Measurements from ENCODE around the gene GID8. TPM values are rescaled to one million over a fixed set of nuclear protein-coding genes. Genes with fewer than 3 reads are reported as not detected.
"Not testable (repeated sequence)": the region's sequence is repeated elsewhere in the genome, so short reads cannot be mapped to it uniquely, and the experiment has no call there.

GID8 gene
- total and polyA plus RNA-seq, 7 experiments from 2014 or later: 19.6 to 48.0 (median 34.8) TPM

DNA sequence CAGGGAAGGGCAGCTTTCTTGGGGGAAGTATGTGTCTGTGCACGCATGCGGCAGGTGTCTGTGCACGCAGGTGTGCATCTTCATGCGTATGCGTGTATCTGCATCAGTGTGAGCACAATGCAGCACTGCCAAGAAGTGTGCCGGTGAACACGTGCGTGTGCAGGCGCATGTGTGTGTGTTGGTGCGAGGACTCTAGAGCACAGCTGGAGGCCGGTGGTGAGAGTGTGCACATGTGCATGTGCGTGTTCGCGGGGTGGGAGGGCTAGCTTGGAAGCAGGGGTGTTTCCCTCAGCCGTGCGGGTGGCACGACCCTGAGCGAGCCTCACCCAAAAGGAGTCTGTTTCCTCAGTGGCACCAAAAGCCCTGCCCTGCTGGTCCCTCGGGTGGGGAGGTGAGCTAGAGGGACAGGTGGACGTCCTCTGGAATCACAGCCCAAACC, 22.1 kb downstream of the GID8 start:
- H3K9me3 Mint-ChIP-seq: no peaks in the 10 kb centered on the region
- H3K36me3 Mint-ChIP-seq: no peaks in the 10 kb centered on the region
- H3K4me3 Mint-ChIP-seq: peak overlapping the region in 1 of 10 donors; percentile 53
- peak overlapping the region in 3 of 9 donors; percentile 17 to 67 (median 34) for H3K27ac Mint-ChIP-seq
- DNase-seq (no peak), ATAC-seq (no peak)
- ChIA-PET POLR2A (interaction anchor here (1.1 kb wide), 1 partner anchor 11 kb away, joined by 3 read pairs; no protein-coding TSS in a partner anchor), CTCF (no interaction called here)
- peaks cover 0 to 14% (median 11%) of the 10 kb centered on the region in 7 donors for H3K4me1 Mint-ChIP-seq
- intact Hi-C loops (cut with micrococcal nuclease): loop anchor here in 1 of 2 donors (10.0 kb wide), 1 partner anchor 145 kb away; no protein-coding TSS in a partner anchor
- no peaks in the 10 kb centered on the region for H3K36me3 ChIP-seq (ENCODE audit: control insufficient read depth in 2 of 3, insufficient read depth in 3 of 3, low read length in 3 of 3)
- no peaks in the 10 kb centered on the region for H3K9me3 ChIP-seq (ENCODE audit: control insufficient read depth in 2 of 3, low read length in 3 of 3)
- H3K27ac ChIP-seq (ENCODE audit: low read depth, low read length): no peak overlapping the region
- H3K27me3 ChIP-seq (ENCODE audit: control insufficient read depth in 2 of 2, insufficient read depth in 2 of 2, low read length in 2 of 2): no peaks in the 10 kb centered on the region
- H3K27me3 Mint-ChIP-seq: no peaks in the 10 kb centered on the region
- H3K4me1 ChIP-seq (ENCODE audit: control insufficient read depth in 2 of 2, insufficient read depth in 2 of 2, low read length in 2 of 2): no peaks in the 10 kb centered on the region
- H3K4me3 ChIP-seq (ENCODE audit: low read length): no peak overlapping the region

DNA sequence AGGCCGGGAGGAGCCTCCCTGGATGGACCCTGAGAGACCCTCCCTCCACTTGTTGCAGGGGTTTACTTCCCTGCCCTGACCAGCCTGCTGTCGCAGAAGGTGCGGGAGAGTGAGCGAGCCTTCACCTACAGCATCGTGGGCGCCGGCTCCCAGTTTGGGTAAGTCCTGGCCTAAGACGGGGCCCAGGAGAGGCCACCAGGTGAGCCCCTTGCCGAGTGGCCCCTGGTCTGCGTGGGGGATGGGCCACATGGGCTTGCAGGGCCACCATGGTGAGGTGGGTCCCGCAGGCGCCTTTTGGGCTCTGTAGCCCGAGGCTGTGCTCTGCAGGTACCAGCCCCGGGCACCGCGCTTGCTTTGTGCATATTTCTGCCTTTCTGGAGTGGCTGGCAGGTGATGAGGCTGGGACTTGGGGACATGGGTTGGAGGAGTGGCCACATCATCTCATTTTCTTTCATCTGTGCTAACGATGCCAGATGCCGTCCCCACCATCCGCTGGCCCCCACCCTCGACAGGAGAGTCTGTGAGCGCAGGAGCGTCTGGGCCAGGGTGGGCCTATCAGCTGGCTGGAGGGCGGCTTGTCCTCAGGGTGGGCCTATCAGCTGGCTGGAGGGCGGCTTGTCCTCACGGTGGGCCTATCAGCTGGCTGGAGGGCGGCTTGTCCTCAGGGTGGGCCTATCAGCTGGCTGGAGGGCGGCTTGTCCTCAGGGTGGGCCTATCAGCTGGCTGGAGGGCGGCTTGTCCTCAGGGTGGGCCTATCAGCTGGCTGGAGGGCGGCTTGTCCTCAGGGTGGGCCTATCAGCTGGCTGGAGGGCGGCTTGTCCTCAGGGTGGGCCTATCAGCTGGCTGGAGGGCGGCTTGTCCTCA, 22.7 kb downstream of the GID8 start:
- ATAC-seq; DNase-seq; intact Hi-C loops (cut with micrococcal nuclease); H3K27me3 ChIP-seq (ENCODE audit: control insufficient read depth in 2 of 2, insufficient read depth in 2 of 2, low read length in 2 of 2); H3K9me3 Mint-ChIP-seq; H3K27ac Mint-ChIP-seq; H3K4me1 ChIP-seq (ENCODE audit: control insufficient read depth in 2 of 2, insufficient read depth in 2 of 2, low read length in 2 of 2); H3K27ac ChIP-seq (ENCODE audit: low read depth, low read length); H3K9me3 ChIP-seq (ENCODE audit: control insufficient read depth in 2 of 3, low read length in 3 of 3); H3K27me3 Mint-ChIP-seq; H3K36me3 ChIP-seq (ENCODE audit: control insufficient read depth in 2 of 3, insufficient read depth in 3 of 3, low read length in 3 of 3); H3K4me3 Mint-ChIP-seq; CTCF ChIA-PET; H3K4me3 ChIP-seq (ENCODE audit: low read length); H3K36me3 Mint-ChIP-seq: not testable (repeated sequence)
- peaks cover 0 to 15% (median 11%) of the 10 kb centered on the region in 7 donors for H3K4me1 Mint-ChIP-seq
- POLR2A ChIA-PET: interaction anchor here (1.1 kb wide), 1 partner anchor 10 kb away, joined by 3 read pairs; no protein-coding TSS in a partner anchor

DNA sequence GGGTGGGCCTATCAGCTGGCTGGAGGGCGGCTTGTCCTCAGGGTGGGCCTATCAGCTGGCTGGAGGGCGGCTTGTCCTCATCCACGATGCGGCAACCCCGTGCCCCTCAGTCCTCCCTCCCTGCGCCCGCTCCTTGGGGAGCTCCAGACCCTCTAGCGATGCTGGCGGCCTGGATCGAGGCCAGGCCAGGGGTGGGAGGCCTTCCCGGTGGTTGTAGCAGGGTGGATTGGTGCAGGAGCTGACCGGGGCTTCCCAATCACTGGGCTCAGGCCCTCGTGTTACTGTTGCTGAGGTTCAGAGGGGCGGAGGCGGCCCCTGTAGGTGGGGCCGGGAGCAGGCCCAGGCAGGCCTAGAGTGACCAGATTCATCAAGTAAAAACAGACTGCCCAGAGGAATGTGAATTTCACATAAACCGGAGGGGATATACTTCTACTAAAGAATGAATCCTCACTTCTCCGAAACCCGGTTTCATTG, 23.4 kb downstream of the GID8 start:
- no peak for ATAC-seq
- H3K4me3 ChIP-seq (ENCODE audit: low read length): no peak overlapping the region
- no peaks in the 10 kb centered on the region for H3K9me3 ChIP-seq (ENCODE audit: control insufficient read depth in 2 of 3, low read length in 3 of 3)
- no peaks in the 10 kb centered on the region for H3K36me3 Mint-ChIP-seq
- DNase-seq: no peak
- peaks cover 0 to 14% (median 11%) of the 10 kb centered on the region in 7 donors for H3K4me1 Mint-ChIP-seq
- H3K27me3 Mint-ChIP-seq: no peaks in the 10 kb centered on the region
- no peaks in the 10 kb centered on the region for H3K27me3 ChIP-seq (ENCODE audit: control insufficient read depth in 2 of 2, insufficient read depth in 2 of 2, low read length in 2 of 2)
- CTCF ChIA-PET: no interaction called here
- H3K27ac Mint-ChIP-seq: no peak overlapping the region
- no peaks in the 10 kb centered on the region for H3K4me1 ChIP-seq (ENCODE audit: control insufficient read depth in 2 of 2, insufficient read depth in 2 of 2, low read length in 2 of 2)
- intact Hi-C loops (cut with micrococcal nuclease): no loop called here
- no peaks in the 10 kb centered on the region for H3K36me3 ChIP-seq (ENCODE audit: control insufficient read depth in 2 of 3, insufficient read depth in 3 of 3, low read length in 3 of 3)
- H3K4me3 Mint-ChIP-seq: no peak overlapping the region
- POLR2A ChIA-PET: no interaction called here
- no peak overlapping the region for H3K27ac ChIP-seq (ENCODE audit: low read depth, low read length)
- no peaks in the 10 kb centered on the region for H3K9me3 Mint-ChIP-seq

DNA sequence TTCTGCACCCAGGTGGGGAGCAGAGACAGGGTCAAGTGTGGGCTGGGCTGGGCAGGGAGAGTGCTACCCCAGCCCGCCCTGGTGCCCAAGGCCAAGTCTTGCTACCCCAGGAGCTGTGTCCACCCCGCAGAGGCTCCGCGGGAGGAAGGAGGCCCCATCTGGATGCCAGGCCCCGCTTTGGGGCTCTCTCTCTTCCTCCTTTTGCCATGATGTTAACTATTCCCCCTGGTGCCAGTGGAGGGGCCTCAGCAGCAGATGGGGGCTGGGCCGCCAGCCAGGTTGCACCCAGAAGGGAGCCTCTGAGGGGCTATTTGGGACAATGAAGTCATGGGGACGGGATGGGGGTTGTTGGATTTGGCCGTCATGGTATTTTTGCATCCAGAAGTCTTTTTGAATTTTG, 23.9 kb downstream of the GID8 start:
- ChIA-PET POLR2A (no interaction called here), CTCF (no interaction called here)
- Histone ChIP-seq H3K9me3 (ENCODE audit: control insufficient read depth in 2 of 3, low read length in 3 of 3) (no peaks in the 10 kb centered on the region), H3K27ac (ENCODE audit: low read depth, low read length) (no peak overlapping the region), H3K4me1 (ENCODE audit: control insufficient read depth in 2 of 2, insufficient read depth in 2 of 2, low read length in 2 of 2) (no peaks in the 10 kb centered on the region), H3K36me3 (ENCODE audit: control insufficient read depth in 2 of 3, insufficient read depth in 3 of 3, low read length in 3 of 3) (no peaks in the 10 kb centered on the region), H3K4me3 (ENCODE audit: low read length) (no peak overlapping the region), H3K27me3 (ENCODE audit: control insufficient read depth in 2 of 2, insufficient read depth in 2 of 2, low read length in 2 of 2) (no peaks in the 10 kb centered on the region)
- DNase-seq (no peak), ATAC-seq (no peak)
- Mint-ChIP-seq H3K27me3 (no peaks in the 10 kb centered on the region), H3K36me3 (no peaks in the 10 kb centered on the region), H3K4me3 (no peak overlapping the region), H3K9me3 (no peaks in the 10 kb centered on the region), H3K27ac (no peak overlapping the region), H3K4me1 (peaks cover 0 to 14% (median 11%) of the 10 kb centered on the region in 7 donors)
- intact Hi-C loops (cut with micrococcal nuclease): no loop called here

DNA sequence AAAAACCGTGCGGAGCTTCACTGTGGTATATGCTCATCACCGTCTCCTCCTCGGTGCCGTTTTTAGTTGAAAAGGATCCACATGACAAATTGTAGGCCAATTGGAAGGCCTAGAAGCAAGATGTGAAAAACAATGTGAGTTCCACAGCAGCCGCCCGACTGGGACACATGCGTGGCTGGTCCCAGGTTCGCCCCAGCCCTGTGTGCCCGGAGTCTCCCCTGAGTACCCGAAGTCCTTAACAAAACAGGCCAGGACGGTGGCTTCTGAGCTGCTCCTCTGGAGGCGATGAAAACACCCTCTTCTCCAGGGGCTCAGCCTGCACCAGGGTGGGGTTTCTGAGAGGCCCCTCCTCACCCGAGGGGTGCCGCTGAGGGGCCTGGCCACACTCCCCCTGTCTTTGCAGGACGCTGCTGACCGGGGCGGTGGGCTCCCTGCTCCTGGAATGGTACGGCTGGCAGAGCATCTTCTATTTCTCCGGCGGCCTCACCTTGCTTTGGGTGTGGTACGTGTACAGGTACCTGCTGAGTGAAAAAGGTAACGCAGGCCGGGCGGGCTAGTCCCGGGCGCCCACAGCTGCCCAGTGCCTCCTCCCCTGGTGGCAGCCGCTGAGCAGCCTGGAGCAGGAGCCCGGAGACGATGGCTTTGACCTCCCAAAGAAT, 24.4 kb downstream of the GID8 start:
- CTCF ChIA-PET: no interaction called here
- H3K27ac Mint-ChIP-seq: no peak overlapping the region
- no peaks in the 10 kb centered on the region for H3K4me1 ChIP-seq (ENCODE audit: control insufficient read depth in 2 of 2, insufficient read depth in 2 of 2, low read length in 2 of 2)
- DNase-seq (no peak), ATAC-seq (no peak)
- H3K36me3 ChIP-seq (ENCODE audit: control insufficient read depth in 2 of 3, insufficient read depth in 3 of 3, low read length in 3 of 3): no peaks in the 10 kb centered on the region
- peaks cover 0 to 14% (median 11%) of the 10 kb centered on the region in 7 donors for H3K4me1 Mint-ChIP-seq
- no peak overlapping the region for H3K27ac ChIP-seq (ENCODE audit: low read depth, low read length)
- intact Hi-C loops (cut with micrococcal nuclease): no loop called here
- no peaks in the 10 kb centered on the region for H3K36me3 Mint-ChIP-seq
- H3K27me3 Mint-ChIP-seq: no peaks in the 10 kb centered on the region
- H3K9me3 ChIP-seq (ENCODE audit: control insufficient read depth in 2 of 3, low read length in 3 of 3): no peaks in the 10 kb centered on the region
- no peak overlapping the region for H3K4me3 ChIP-seq (ENCODE audit: low read length)
- no peaks in the 10 kb centered on the region for H3K27me3 ChIP-seq (ENCODE audit: control insufficient read depth in 2 of 2, insufficient read depth in 2 of 2, low read length in 2 of 2)
- POLR2A ChIA-PET: no interaction called here
- H3K4me3 Mint-ChIP-seq: no peak overlapping the region
- H3K9me3 Mint-ChIP-seq: no peaks in the 10 kb centered on the region

DNA sequence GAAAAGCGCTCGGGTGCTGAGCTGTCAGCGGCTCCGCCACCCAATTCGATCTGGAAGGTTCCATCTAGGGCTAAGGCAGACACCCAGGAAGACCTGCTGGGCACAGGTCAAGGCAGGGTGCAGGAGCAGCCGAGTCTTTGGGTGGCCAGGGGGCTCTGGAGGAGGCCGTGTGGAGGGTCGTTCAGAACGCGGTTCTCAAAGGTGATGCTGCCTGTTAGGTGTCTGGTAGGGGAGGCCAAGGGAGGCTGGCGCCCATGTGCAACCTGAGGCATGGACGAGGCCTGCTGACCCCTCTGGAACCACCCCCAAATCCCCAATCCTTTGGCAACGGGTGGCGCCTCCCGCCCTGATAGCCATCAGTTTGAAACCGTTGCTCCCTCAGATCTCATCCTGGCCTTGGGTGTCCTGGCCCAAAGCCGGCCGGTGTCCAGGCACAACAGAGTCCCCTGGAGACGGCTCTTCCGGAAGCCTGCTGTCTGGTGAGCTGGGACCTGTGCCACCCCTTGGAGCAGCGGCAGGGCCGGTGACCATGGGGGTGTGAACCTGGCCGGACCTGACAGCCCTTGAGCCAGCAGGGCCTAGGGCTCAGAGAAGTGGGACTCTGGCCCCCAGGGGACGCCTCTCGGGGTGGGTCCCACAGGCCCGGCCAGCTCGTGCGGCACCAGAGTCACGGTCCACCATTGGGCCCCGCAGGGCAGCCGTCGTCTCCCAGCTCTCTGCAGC, 25.1 kb downstream of the GID8 start:
- ATAC-seq (no peak), DNase-seq (no peak)
- Histone ChIP-seq H3K36me3 (ENCODE audit: control insufficient read depth in 2 of 3, insufficient read depth in 3 of 3, low read length in 3 of 3) (no peaks in the 10 kb centered on the region), H3K27me3 (ENCODE audit: control insufficient read depth in 2 of 2, insufficient read depth in 2 of 2, low read length in 2 of 2) (no peaks in the 10 kb centered on the region), H3K4me3 (ENCODE audit: low read length) (no peak overlapping the region), H3K9me3 (ENCODE audit: control insufficient read depth in 2 of 3, low read length in 3 of 3) (no peaks in the 10 kb centered on the region), H3K4me1 (ENCODE audit: control insufficient read depth in 2 of 2, insufficient read depth in 2 of 2, low read length in 2 of 2) (no peaks in the 10 kb centered on the region), H3K27ac (ENCODE audit: low read depth, low read length) (no peak overlapping the region)
- POLR2A ChIA-PET: interaction anchor here (1.6 kb wide), 1 partner anchor 43 kb away, joined by 3 read pairs; no protein-coding TSS in a partner anchor
- H3K36me3 Mint-ChIP-seq: no peaks in the 10 kb centered on the region
- no peaks in the 10 kb centered on the region for H3K27me3 Mint-ChIP-seq
- no peaks in the 10 kb centered on the region for H3K9me3 Mint-ChIP-seq
- H3K27ac Mint-ChIP-seq: no peak overlapping the region
- intact Hi-C loops (cut with micrococcal nuclease): no loop called here
- no peak overlapping the region for H3K4me3 Mint-ChIP-seq
- peaks cover 0 to 14% (median 11%) of the 10 kb centered on the region in 7 donors for H3K4me1 Mint-ChIP-seq
- CTCF ChIA-PET: no interaction called here
